Measurements from ENCODE around the gene OR2T5.
A peak's percentile ranks its signal among the peaks of the same experiment; 100 is the strongest.
"Not testable (repeated sequence)": the region's sequence is repeated elsewhere in the genome, so short reads cannot be mapped to it uniquely, and the experiment has no call there.

OR2T5 gene, protein sequence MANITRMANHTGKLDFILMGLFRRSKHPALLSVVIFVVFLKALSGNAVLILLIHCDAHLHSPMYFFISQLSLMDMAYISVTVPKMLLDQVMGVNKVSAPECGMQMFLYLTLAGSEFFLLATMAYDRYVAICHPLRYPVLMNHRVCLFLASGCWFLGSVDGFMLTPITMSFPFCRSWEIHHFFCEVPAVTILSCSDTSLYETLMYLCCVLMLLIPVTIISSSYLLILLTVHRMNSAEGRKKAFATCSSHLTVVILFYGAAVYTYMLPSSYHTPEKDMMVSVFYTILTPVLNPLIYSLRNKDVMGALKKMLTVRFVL

GRCh38 chr1:248488289-248488688, at the start of gene OR2T5:
OR2T5 (plus strand) TSS chr1:248488589; CDS start chr1:248488589, 0 bp downstream.
- H3K4me1 ChIP-seq (ENCODE audit: insufficient read depth, insufficient read length); H3K4me3 ChIP-seq (ENCODE audit: insufficient read length, low read depth); H3K9ac ChIP-seq (ENCODE audit: insufficient read length, low read depth); DNase-seq (ENCODE audit: low read depth, low spot score); H3K27me3 ChIP-seq (ENCODE audit: insufficient read depth, insufficient read length); H3K9me3 ChIP-seq (ENCODE audit: insufficient read depth, low read length); H3K36me3 ChIP-seq (ENCODE audit: insufficient read depth, insufficient read length, low read length): not testable (repeated sequence)

DNA sequence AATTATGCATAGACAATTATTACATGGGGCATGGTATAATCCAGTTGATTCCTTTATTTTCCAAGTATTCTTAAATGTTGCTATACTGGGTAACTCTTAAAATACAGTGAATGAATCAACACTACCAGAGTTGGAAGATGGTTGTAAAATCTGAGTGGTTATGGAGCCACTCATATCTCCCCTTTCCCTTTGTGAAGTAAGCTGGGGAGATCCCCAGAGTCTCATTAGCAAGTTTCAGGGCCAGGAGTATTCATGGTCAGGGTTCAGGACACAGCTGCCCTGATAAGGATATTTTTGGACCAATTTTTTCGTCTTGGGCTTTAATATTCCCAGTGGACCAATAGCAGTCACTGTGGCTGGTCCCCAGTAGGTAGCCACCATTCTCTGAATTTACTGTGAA, 49.7 kb upstream of the OR2T5 start:
- not testable (repeated sequence) for H3K4me1 ChIP-seq (ENCODE audit: insufficient read depth, insufficient read length); H3K9ac ChIP-seq (ENCODE audit: insufficient read length, low read depth); H3K4me3 ChIP-seq (ENCODE audit: insufficient read length, low read depth); H3K36me3 ChIP-seq (ENCODE audit: insufficient read depth, insufficient read length, low read length); H3K27me3 ChIP-seq (ENCODE audit: insufficient read depth, insufficient read length); DNase-seq (ENCODE audit: low read depth, low spot score); H3K9me3 ChIP-seq (ENCODE audit: insufficient read depth, low read length)

- H3K9me3 ChIP-seq (ENCODE audit: insufficient read depth, low read length); H3K36me3 ChIP-seq (ENCODE audit: insufficient read depth, insufficient read length, low read length); H3K27me3 ChIP-seq (ENCODE audit: insufficient read depth, insufficient read length); H3K4me3 ChIP-seq (ENCODE audit: insufficient read length, low read depth); H3K4me1 ChIP-seq (ENCODE audit: insufficient read depth, insufficient read length); H3K9ac ChIP-seq (ENCODE audit: insufficient read length, low read depth); DNase-seq (ENCODE audit: low read depth, low spot score): not testable (repeated sequence)
Measured at GRCh38 chr1:248439283-248439682, 49.1 kb upstream of the OR2T5 start.

DNA sequence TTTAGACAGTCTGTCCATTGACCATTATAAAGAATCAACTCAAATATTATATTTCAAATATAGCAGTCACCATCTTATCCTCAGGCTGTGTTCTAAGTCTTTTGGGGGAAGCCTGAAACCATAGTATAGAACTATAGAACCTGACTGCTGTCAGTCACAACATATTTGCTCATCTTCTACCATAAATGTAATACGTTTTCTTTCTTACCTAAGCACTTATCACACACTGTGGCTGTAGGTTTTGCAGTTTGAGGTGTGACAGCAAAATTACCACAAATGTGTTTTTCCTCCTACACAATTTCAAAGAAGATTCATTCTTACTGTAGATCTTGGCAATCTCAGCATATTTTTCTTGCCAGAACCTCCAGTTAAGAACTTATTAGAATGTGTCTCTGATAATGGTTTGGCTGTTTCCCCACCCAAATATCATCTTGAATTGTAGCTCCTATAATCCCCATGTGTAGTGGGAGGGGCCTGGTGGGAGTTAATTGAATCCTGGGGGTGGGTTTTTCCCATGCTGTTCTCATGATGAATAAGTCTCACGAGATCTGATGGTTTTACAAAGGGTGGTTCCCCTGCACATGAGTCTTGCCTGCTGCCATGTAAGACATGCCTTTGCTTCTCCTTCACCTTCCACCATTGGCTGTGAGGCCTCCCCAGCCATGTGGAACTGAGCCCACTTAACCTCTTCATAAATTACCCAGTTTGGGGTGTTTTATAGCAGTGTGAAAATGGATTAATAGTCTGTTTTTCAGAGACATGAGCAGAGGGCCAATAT, 45.7 kb upstream of the OR2T5 start:
- not testable (repeated sequence) for H3K4me1 ChIP-seq (ENCODE audit: insufficient read depth, insufficient read length); H3K9ac ChIP-seq (ENCODE audit: insufficient read length, low read depth); H3K36me3 ChIP-seq (ENCODE audit: insufficient read depth, insufficient read length, low read length); H3K9me3 ChIP-seq (ENCODE audit: insufficient read depth, low read length); H3K27me3 ChIP-seq (ENCODE audit: insufficient read depth, insufficient read length); H3K4me3 ChIP-seq (ENCODE audit: insufficient read length, low read depth); DNase-seq (ENCODE audit: low read depth, low spot score)

GRCh38 chr1:248444603-248445002, 43.8 kb upstream of the OR2T5 start:
- H3K4me1 ChIP-seq (ENCODE audit: insufficient read depth, insufficient read length); H3K27me3 ChIP-seq (ENCODE audit: insufficient read depth, insufficient read length): not testable (repeated sequence)

DNA sequence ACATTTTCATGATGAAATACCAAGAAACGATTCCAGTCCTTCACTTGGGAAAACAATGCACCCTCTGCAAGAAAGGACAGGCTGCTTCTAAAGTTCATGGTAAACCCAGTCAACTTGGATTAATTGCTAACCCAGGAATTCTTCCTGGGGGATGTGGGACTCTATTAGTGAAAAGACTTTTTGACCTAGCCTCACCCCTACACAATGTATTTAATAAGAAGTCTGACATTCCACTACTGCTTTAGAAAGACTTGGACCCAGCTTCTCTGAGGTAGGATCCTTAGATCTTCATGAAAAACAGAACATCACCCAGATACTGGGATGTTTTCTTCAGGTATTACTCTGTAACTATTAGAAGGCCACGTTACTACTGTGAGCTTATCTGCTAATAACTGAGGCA, 43.0 kb upstream of the OR2T5 start, which contains the start of gene OR2T2:
TSS of gene OR2T2 (plus strand) at position 239 of the 400 bp plus-strand sequence. CDS start 7,161 bp downstream, outside the sequence.
- H3K9me3 ChIP-seq (ENCODE audit: insufficient read depth, low read length); H3K9ac ChIP-seq (ENCODE audit: insufficient read length, low read depth); H3K4me3 ChIP-seq (ENCODE audit: insufficient read length, low read depth); H3K27me3 ChIP-seq (ENCODE audit: insufficient read depth, insufficient read length); DNase-seq (ENCODE audit: low read depth, low spot score); H3K36me3 ChIP-seq (ENCODE audit: insufficient read depth, insufficient read length, low read length); H3K4me1 ChIP-seq (ENCODE audit: insufficient read depth, insufficient read length): not testable (repeated sequence)

More at GRCh38 chr1:248444603-248445002, 43.8 kb upstream of the OR2T5 start:
- not testable (repeated sequence) for H3K9me3 ChIP-seq (ENCODE audit: insufficient read depth, low read length); H3K9ac ChIP-seq (ENCODE audit: insufficient read length, low read depth); H3K4me3 ChIP-seq (ENCODE audit: insufficient read length, low read depth); H3K36me3 ChIP-seq (ENCODE audit: insufficient read depth, insufficient read length, low read length)
- DNase-seq (ENCODE audit: low read depth, low spot score): peak; percentile 57

DNA sequence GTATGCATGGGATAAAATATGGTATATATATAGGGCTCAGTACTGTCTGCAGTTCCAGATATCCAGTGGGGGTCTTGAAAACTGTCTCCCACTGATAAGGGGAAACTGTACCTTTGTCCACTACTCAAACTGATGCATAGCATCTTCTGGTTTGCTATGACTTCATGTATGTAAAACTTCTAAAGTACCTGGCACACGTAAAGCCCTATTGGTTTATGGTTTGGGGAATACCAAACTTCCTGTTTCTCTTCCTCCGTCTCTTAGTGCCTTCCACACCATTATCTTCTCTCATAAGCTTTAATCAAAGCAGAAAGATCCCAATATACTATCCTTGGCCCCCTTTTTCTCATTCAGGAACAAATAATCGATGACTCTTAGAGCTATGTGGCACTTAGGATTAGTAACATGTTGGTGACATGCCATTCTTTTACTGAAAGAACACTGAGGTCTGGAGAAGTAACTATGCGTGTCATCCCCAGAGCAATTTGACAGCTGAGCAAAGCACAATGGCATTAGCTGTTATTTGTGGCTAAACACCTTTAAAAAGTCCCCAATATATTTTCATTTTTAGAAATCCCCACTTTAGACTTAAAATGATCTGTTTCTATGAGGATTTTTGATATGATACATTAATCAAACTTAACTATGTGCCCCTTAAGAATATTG, 39.8 kb upstream of the OR2T5 start:
- not testable (repeated sequence) for H3K36me3 ChIP-seq (ENCODE audit: insufficient read depth, insufficient read length, low read length); H3K9ac ChIP-seq (ENCODE audit: insufficient read length, low read depth); H3K4me3 ChIP-seq (ENCODE audit: insufficient read length, low read depth); DNase-seq (ENCODE audit: low read depth, low spot score); H3K27me3 ChIP-seq (ENCODE audit: insufficient read depth, insufficient read length); H3K4me1 ChIP-seq (ENCODE audit: insufficient read depth, insufficient read length); H3K9me3 ChIP-seq (ENCODE audit: insufficient read depth, low read length)

DNA sequence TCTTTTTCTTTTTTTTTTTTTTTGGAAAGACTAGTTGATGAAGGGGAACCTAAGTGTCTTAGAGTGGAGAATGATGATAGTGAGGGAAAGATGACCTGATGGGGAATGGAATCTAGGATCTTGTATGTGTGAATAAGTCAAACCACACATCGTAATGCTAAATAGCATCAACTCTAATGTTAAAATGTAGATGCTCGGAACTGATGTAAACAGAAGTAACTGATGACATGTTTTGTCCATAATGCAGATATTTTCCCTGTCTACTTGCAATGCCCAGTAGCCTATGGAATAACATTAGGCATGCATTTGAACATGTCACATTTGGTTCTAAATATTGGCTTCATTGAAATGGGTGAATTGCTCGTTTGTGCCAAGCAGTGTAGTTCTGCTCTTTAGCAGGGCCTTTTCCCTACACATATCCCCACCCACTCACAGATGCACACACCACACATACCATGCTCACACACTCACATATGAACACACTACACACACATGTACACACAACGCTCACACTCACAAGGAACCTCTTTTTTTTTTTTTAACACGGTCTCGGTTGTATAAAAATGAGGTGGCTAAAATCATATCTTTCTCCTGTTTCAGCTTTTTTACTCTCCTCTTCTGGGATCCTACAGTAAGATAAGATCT, 38.4 kb upstream of the OR2T5 start:
- not testable (repeated sequence) for H3K36me3 ChIP-seq (ENCODE audit: insufficient read depth, insufficient read length, low read length); H3K4me1 ChIP-seq (ENCODE audit: insufficient read depth, insufficient read length); H3K27me3 ChIP-seq (ENCODE audit: insufficient read depth, insufficient read length); H3K4me3 ChIP-seq (ENCODE audit: insufficient read length, low read depth); DNase-seq (ENCODE audit: low read depth, low spot score); H3K9me3 ChIP-seq (ENCODE audit: insufficient read depth, low read length); H3K9ac ChIP-seq (ENCODE audit: insufficient read length, low read depth)

DNA sequence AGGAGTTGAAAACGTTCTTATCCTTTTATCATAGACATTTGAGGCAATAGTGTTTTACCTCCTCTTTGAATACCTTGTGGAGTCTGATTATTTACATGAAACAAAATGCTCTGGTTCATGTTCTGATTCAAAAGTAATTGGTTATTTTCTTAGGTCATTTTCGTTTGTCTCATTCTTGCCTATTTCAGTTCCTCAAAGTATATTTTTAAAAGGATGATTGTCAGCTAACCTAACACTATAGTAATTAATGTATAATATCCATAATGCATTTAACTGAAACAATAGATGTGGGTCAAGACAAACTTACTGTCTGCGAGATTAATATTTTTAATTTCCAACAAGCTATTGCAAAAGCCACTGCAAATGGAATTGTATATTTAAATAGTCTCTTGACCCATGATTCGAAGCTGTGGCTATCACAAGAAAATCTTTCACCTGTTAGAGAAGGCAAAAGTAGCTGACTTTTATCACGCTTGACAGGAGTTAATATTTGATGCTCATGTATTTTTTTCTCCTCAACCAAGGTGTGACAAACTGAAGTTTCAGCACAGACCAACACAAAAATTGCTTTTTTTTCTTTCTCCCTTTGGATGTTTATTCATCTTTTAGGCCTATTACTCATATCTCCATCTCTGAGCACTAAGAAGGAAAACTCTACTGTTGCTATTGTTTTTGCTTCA, 37.8 kb upstream of the OR2T5 start:
- H3K36me3 ChIP-seq (ENCODE audit: insufficient read depth, insufficient read length, low read length); H3K4me3 ChIP-seq (ENCODE audit: insufficient read length, low read depth); H3K27me3 ChIP-seq (ENCODE audit: insufficient read depth, insufficient read length); DNase-seq (ENCODE audit: low read depth, low spot score); H3K9ac ChIP-seq (ENCODE audit: insufficient read length, low read depth); H3K9me3 ChIP-seq (ENCODE audit: insufficient read depth, low read length); H3K4me1 ChIP-seq (ENCODE audit: insufficient read depth, insufficient read length): not testable (repeated sequence)

- H3K4me1 ChIP-seq (ENCODE audit: insufficient read depth, insufficient read length); H3K9ac ChIP-seq (ENCODE audit: insufficient read length, low read depth); H3K9me3 ChIP-seq (ENCODE audit: insufficient read depth, low read length); DNase-seq (ENCODE audit: low read depth, low spot score); H3K4me3 ChIP-seq (ENCODE audit: insufficient read length, low read depth); H3K36me3 ChIP-seq (ENCODE audit: insufficient read depth, insufficient read length, low read length); H3K27me3 ChIP-seq (ENCODE audit: insufficient read depth, insufficient read length): not testable (repeated sequence)
Measured at GRCh38 chr1:248453619-248454018, 34.8 kb upstream of the OR2T5 start.

DNA sequence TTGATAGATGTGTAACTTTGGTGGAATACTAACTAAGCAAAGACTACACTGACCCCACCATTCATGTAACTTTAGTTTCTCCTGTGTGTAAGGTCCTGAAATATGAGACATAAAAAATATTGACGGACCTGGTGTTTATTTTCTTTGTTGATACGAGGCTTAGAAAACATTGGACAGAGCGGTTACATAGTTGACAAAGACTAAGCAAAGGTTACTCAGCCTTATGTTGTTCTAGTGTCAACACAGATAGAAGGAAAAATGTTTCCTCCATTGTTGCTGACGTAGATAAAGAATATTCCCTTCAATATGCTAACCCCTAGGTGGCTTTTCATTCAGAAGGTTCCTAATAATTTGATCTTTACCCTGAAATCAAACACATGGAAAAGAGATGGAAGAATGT, 33.3 kb upstream of the OR2T5 start:
- DNase-seq (ENCODE audit: low read depth, low spot score); H3K4me3 ChIP-seq (ENCODE audit: insufficient read length, low read depth); H3K9me3 ChIP-seq (ENCODE audit: insufficient read depth, low read length); H3K27me3 ChIP-seq (ENCODE audit: insufficient read depth, insufficient read length); H3K4me1 ChIP-seq (ENCODE audit: insufficient read depth, insufficient read length); H3K36me3 ChIP-seq (ENCODE audit: insufficient read depth, insufficient read length, low read length); H3K9ac ChIP-seq (ENCODE audit: insufficient read length, low read depth): not testable (repeated sequence)

Data from NT2/D1 (cell line).